DMS153 treated with DMSO at 0.1 percent for 48 hours (cell line): ENCODE measurements around the gene GNA15.

Experiments used
- DNase-seq: peaks from one replicate; lab custom pipeline; 2025; ENCODE audit not compliant: unreplicated experiment; lab: John Stamatoyannopoulos, UW

GNA15 gene

GRCh38 chr19:3119693-3120380, 16.0 kb upstream of the GNA15 start:
- no peak for DNase-seq

- DNase-seq: no peak
These were observed 15.1 kb upstream of the GNA15 start for GRCh38 chr19:3120611-3121276.

DNA sequence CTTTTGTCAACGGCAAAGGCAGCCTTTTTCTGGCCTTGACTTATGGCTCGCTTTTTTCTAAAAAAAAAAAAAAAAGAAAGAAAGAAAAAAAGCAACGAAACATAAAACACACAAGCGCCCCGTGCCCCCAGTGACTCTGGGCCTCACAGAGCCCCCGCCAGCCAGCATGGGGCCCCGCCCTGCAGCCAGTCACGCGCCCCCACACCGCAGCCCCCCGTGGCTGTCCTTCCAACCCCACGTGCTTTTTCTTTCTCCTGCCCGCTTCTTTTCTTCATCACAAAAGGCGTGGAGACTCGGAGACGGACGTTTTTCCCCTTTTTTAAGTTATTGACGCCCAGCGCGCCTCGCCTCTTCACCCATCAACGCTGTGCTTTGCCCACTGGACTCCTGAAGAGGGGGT, 14.4 kb upstream of the GNA15 start:
- no peak for DNase-seq

DNA sequence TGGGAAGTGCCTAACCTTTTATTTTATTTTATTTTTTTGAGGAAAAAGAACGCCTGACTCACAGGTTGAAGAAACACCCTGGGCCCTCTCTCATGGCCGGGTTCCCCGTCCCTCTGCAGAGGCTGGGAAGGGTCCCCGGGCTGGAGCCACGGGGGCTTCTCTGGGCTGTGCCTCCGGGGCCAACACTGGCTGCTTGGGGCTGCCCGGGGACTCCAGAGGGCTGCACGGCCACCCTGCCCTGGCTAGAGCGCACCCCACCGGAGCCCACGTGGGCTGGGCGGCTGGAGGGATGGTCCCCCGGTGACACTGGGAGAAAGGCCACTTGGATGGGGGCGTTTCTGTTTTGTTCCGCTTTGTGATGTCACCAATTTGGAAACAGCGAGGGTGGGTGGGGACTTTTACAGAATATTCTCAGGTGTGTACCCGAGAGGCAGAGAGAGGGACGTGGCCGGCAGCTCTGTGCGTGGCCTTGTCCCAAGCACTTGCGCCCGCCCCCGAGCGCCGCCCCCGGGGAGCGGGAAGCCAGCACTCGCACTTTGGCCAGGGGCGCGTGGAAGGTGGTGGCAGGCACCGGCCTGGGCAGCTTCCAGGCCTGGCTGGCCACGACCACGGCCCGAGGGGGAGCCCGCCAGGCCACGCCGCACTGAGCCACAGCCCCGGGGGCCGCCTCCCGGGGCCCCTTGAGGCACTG, 13.9 kb upstream of the GNA15 start:
- no peak for DNase-seq

- no peak for DNase-seq
These were observed 13.3 kb upstream of the GNA15 start for GRCh38 chr19:3122512-3122870.

GRCh38 chr19:3123088-3123721, 12.6 kb upstream of the GNA15 start:
- no peak for DNase-seq

DNA sequence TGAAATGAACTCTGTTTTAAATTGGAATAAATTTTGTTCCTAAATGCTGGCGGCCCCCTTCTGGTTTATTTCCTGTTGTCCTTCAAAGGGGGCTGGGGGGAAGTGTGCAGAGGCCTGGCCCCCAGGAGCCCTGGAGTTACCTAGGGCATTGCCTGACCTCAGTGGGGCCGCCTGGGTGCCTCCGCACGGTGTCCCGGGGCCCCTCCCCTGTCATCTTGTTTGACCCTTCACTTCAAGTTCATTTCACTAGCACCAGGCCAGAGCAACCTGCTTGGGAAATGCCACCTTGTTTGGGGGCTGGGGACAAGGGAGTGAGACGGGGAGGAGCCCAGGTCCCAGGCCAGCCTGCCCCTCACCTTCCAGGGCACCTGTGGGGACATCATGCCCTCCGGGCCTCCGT, 11.9 kb upstream of the GNA15 start:
- DNase-seq: no peak

GRCh38 chr19:3124630-3125029, 11.2 kb upstream of the GNA15 start:
- no peak for DNase-seq

DNA sequence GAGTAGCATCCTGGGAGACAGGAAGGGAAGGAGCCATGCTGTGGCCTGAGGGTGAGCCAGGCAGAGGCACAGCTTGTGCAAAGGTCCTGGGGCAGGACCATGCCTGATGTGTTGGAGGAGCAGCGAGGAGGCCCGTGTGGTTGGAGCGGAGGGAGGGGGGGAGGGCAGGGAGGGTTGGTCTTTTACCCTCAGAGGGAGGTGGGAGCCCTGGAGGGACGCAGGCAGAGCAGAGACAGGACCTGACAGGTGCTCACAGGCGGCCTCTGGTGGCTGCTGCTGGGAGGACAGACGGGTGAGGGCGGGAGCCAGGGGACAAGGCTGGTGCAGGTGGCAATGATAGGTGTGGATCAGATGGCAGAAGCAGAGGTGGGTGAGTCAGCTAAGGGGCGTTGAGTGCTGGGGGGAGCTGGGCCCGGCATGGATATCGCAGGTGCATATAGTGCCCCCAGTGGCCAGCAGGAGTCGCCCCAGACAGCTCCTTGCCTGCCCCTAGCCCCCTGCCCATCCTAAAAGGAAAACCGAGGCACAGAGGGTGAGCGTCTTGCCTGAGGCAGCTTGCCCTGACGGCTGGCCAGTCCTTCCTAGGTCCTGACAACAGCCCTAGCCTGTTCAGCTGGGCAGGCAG, 9.8 kb upstream of the GNA15 start:
- DNase-seq: no peak

DNA sequence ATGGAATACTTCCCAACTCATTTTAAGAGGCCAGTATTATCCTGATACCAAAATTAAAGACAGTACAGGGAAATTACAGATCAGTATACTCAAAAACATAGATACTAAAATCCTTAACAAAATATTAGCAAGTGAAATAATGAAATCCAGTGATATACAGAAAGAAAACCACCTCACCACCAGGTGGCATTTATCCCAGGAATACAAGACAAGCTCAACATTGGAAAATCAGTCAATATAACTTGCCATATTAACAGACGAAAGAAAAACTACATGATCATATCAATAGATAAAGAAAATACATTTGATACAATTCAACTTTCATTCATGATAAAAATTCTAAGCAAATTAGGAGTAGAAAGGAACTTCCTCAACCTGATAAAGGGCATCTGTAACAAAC, 6.7 kb upstream of the GNA15 start:
- DNase-seq: peak; percentile 43

DNA sequence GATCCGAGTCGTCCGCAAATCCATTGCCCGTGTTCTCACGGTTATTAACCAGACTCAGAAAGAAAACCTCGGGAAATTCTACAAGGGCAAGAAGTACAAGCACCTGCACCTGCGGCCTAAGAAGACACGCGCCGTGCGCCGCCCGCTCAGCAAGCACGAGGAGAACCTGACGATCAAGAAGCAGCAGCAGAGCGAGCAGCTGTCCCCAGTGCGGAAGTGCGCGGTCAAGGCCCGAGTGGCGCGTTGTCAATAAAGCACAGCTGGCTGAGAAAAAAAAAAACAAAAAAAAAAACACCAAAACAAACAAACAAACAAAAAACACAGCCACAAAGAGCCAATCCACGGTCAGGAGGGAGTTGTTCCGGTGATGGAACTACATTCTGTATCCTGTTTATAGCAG, 4.7 kb upstream of the GNA15 start:
- no peak for DNase-seq

DNA sequence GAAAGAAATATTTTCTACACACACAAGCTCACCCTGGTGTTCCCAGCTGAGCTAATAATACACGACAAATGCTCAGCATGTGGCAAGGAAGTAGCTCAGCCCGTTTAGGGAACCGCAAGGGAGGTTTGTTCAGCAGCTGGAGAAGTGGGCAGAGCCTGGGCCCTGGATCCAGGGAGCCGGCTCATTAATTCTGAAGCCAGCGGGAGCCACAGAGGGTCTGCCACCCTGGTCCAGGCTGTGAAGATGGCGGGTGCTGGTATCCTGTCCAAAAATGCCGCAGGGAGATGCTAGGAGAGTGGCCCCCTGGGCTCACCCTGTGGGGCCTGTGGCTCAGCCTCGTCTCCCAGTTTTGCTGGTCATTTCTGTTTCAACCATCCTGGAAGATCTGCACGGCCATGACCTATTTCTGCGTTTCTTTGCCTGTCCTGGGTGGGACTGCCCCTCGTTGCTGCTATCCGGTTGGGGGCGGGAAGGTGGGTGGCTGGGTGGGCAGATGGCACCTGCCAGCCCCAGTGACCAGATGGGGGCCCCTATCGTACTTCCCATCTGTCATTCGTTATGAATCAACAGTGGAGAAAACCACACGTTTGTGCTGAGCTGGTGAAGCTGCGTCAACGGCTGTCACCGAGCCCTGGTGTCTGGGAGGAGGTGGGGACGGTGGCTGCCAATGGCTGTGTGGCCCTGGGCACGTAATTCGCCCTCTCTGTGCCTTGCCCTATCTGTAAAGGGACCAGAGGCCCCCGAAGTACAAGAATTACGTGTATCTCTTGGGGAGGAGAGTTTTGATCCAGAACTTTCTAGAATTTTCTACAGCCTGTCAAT, 2.7 kb upstream of the GNA15 start:
- DNase-seq: peak; percentile 42

GRCh38 chr19:3133793-3134116, 2.1 kb upstream of the GNA15 start:
- DNase-seq: no peak

GRCh38 chr19:3136684-3137055, 837 bp downstream of the GNA15 start:
- DNase-seq: no peak

DNA sequence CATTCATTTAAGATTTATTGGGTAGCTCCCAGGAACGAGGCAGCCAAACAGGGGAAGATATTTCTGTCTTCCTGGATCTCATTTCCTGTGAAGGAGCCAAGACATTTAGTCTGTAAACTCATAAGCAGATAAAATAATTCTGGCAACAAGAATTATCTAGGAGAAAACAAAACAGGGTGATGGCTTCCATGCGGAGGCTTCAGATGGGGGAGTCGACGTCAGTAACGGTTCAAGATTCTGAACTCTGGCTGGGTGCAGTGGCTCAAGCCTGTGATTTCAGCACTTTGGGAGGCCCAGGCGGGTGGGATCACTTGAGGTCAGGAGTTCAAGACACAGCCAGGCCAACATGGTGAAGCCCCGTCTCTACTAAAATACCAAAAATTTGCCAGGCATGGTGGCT, 1.3 kb downstream of the GNA15 start:
- DNase-seq: no peak

DNA sequence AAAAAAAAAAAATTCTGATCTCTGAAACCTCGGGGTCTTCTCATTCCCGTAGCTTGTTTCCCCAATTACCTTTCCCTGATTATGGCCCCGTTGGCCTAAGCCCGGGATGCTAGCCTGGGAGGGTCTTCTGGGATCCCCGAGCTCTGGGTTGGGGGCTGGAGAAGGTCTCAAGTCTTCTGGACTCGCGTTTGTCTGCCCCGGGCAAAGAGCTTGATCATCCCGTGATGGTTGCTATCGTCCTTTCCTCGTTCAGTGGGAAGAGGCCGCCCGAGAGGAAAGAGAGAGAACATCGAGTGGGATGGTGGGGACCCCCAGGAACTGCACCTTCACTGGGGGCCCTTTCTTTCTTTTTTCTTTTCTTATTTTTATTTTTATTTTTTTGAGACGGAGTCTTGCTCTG, 2.4 kb downstream of the GNA15 start:
- no peak for DNase-seq

GRCh38 chr19:3140667-3141038, 4.8 kb downstream of the GNA15 start:
- DNase-seq: no peak

DNA sequence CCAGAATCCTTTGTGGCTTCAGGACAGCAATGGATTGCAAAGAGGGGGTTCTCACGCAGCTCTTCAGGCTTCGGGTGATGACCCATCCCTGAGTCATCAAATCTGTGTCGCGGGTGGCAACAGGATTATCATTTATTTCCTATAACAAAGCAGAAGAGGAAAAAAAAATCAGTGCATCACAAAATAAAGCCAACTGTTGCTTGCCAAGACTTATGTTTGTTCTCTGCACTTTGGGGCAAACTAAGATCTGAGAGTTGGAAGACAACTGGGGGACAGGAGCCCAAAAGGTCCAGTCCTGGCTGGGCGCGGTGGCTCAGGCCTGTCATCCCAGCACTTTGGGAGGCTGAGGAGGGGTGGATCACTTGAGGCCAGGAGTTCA, 6.4 kb downstream of the GNA15 start:
- DNase-seq: no peak

GRCh38 chr19:3142781-3143337, 7.0 kb downstream of the GNA15 start:
- no peak for DNase-seq

DNA sequence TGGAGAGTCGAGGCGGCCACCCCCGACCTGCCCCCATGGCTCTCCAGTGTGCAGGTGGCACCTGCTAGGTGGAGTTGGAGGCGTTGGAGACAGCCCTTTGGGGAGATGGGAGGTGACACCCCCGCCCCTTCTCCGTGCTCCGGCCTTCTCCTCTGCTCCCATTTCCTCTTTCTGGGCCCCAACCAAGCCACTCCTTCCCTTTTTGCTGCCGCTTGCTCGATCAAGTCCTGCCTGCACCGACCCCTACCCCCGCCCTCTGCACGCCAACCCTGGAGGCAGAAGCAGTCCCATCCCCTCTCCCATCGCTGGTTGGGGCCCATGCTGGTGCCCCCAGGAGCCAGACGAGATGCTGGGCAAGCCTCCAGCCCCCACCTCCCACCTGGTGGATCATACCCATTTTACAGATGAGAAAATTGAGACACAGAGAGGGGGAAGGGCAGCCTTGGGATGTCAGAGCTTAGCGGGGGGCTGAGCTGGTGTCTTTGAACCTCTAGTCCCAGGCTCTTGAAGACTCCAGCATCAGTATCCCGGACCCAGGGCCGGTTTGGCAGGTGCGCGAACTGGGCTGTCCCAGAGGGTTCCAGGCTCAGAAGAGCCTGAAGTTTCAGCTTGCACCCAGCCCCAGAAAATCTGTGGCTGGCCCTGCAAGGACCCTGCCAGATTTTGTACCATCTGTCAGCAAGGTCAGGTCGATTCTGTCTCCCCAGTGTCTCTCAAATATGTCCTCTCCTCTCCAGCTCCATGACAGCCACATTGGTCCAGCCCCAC, 10.3 kb downstream of the GNA15 start:
- no peak for DNase-seq
